Testis (tissue), 2 donors: ENCODE results near the gene CDH4.

Experiments used
- POLR2A ChIP-seq: fragments of 450-650 bp; IDR thresholded peaks from one replicate; pipeline ENCODE4 v1.6.1; 2017; ENCODE audit warnings: antibody characterized with exemption, mild to moderate bottlenecking, moderate library complexity
- TF ChIP-seq, protein P1 (sequence below), 3 experiments: fragments of 450-650 bp in 2 of 3; fragments of 200-600 bp in 1 of 3; sonication (generic) in 1 of 3; IDR thresholded peaks; one replicate each; pipeline ENCODE4 v1.5.1; 2016 to 2019; ENCODE audit warnings: antibody characterized with exemption in 3 of 3, mild to moderate bottlenecking in 2 of 3, moderate library complexity in 1 of 3

DNA sequence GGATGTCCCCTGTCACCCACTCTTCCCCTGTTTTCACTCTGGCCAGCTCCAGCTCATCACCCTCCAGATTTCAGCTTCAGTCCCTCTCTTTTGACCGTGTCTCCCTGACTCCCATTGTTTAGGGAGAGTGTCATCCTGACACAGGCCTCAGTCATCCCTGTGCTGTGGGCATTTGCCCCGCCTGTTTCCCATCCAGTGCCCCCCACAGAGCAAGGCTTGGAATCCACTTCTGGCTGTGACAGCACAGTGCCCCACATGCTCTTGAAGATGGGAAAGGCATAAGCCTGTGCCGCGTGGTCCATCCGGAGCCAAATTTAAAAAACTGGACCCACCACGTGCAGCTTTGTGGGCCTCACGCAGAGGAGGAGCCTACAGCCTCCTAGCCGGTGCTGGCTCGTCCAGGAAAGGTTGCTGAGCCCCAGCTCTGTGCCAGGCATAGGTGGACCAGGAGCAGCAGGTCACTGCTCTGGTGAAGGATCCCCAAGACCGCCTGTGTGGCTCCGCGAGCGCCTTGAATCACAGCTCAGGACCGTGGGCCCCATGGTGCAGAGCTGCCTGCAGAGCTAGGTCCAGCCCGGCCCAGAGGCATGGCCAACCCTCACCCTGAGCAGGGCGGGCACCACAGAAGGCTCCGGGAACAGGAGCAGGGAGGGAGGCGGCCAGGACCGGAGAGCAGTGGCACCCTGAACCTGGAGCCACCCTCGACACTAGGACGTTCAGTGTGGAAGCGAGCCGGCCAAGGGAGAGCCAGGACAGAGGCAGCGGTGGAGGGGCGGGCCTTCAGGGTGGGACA, 172.8 kb downstream of the CDH4 start:
- no peak for TF ChIP-seq POLR2A
- TF ChIP-seq, protein P1, sequence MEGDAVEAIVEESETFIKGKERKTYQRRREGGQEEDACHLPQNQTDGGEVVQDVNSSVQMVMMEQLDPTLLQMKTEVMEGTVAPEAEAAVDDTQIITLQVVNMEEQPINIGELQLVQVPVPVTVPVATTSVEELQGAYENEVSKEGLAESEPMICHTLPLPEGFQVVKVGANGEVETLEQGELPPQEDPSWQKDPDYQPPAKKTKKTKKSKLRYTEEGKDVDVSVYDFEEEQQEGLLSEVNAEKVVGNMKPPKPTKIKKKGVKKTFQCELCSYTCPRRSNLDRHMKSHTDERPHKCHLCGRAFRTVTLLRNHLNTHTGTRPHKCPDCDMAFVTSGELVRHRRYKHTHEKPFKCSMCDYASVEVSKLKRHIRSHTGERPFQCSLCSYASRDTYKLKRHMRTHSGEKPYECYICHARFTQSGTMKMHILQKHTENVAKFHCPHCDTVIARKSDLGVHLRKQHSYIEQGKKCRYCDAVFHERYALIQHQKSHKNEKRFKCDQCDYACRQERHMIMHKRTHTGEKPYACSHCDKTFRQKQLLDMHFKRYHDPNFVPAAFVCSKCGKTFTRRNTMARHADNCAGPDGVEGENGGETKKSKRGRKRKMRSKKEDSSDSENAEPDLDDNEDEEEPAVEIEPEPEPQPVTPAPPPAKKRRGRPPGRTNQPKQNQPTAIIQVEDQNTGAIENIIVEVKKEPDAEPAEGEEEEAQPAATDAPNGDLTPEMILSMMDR (IDR thresholded peaks at IDR 0.05): no peak
